PC-9 (cell line): ENCODE measurements around the gene PRKACA.

Source experiments
- CTCF ChIP-seq: fragments of 200-600 bp; sonication (generic); conservative IDR thresholded peaks from 2 replicates; pipeline ENCODE4 v1.6.1; 2017; ENCODE audit warnings: mixed run types, antibody characterized with exemption, mild to moderate bottlenecking, moderate library complexity
- EZH2 ChIP-seq: fragments of 200-600 bp; sonication (generic); IDR thresholded peaks from 2 replicates; pipeline ENCODE4 v1.8.0; 2017; ENCODE audit warnings: antibody characterized with exemption, low read depth

GRCh38 chr19:14106840-14107239 is 10.7 kb downstream of the PRKACA start:
- no peak for TF ChIP-seq CTCF
- no peak for TF ChIP-seq EZH2
